Suprapubic skin (tissue), 3 donors: ENCODE measurements around the gene STAT3.

Experiments
- EP300 ChIP-seq: sonication (generic); formaldehyde crosslinking; IDR thresholded peaks from one replicate; pipeline ENCODE4 v1.6.1; 2017; ENCODE audit warnings: antibody characterized with exemption
- POLR2A ChIP-seq, 2 donors: fragments of 450-650 bp; IDR thresholded peaks; one replicate each; pipeline ENCODE4 v1.6.1; 2017; ENCODE audit warnings: antibody characterized with exemption in 2 of 2, mild to moderate bottlenecking in 2 of 2, moderate library complexity in 2 of 2
- TF ChIP-seq, protein P1 (sequence below), 2 donors: fragments of 200-600 bp in 1 of 2; fragments of 450-650 bp in 1 of 2; sonication (generic) in 1 of 2; IDR thresholded peaks; one replicate each; pipeline ENCODE4 v1.5.1; 2016 to 2019; ENCODE audit warnings: antibody characterized with exemption in 2 of 2, mild to moderate bottlenecking in 1 of 2, moderate library complexity in 1 of 2

- TF ChIP-seq, protein P1, sequence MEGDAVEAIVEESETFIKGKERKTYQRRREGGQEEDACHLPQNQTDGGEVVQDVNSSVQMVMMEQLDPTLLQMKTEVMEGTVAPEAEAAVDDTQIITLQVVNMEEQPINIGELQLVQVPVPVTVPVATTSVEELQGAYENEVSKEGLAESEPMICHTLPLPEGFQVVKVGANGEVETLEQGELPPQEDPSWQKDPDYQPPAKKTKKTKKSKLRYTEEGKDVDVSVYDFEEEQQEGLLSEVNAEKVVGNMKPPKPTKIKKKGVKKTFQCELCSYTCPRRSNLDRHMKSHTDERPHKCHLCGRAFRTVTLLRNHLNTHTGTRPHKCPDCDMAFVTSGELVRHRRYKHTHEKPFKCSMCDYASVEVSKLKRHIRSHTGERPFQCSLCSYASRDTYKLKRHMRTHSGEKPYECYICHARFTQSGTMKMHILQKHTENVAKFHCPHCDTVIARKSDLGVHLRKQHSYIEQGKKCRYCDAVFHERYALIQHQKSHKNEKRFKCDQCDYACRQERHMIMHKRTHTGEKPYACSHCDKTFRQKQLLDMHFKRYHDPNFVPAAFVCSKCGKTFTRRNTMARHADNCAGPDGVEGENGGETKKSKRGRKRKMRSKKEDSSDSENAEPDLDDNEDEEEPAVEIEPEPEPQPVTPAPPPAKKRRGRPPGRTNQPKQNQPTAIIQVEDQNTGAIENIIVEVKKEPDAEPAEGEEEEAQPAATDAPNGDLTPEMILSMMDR (IDR thresholded peaks at IDR 0.05) = no peak
- TF ChIP-seq POLR2A (IDR thresholded peaks at IDR 0.05) = no peak
- no peak for TF ChIP-seq EP300
These were observed 34.2 kb upstream of the STAT3 start for GRCh38 chr17:42422412-42422957.
